Hematopoietic multipotent progenitor cell treated with erythropoietin and hydrocortisone succinate and interleukin-3 and kit ligand, for 6 days (in vitro differentiated cells): ENCODE results near the gene LPCAT2.
A peak's percentile ranks its signal among the peaks of the same experiment; 100 is the strongest.

Experiments used
- DNase-seq: peaks from one replicate; pipeline ENCODE4 v3.0.0-alpha.2; 2015

LPCAT2 gene

DNA sequence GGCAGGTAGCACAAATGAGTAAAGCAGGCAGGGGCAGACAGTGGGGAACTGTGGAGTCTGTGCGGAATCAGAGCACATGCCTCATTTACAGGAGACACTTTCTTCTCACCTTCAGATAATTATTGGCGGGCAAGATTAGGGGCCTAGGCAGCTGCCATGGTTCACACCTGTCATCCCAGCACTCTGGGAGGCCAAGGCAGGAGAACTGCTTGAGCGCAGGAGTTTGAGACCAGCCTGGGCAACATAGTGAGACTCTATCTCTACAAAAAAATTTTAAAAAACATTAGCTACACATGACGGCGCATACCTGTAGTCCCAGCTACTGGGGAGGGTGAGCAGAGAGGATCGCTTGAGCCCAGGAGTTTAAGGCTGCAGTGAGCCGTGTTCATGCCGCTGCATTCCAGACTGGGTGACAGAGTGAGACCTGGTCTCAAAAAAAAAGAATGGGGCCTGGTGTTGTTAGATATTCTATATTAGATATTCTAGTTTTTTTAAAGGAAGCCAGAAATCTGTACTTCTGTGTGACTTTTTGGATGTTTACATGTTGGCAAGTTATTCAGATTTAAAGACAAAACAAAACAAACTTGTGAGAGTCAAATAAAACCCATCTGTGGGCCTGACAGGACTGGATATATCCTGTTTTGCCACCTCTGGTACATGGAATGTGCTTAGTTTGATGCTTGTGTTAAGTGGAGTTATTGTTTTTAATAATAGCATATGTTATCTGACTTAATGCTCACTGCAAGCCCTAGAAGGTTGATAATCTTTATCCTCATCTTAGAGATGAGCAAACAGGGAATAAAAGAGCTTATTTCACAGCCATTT, 4.9 kb upstream of the LPCAT2 start:
- DNase-seq, result no peak

DNA sequence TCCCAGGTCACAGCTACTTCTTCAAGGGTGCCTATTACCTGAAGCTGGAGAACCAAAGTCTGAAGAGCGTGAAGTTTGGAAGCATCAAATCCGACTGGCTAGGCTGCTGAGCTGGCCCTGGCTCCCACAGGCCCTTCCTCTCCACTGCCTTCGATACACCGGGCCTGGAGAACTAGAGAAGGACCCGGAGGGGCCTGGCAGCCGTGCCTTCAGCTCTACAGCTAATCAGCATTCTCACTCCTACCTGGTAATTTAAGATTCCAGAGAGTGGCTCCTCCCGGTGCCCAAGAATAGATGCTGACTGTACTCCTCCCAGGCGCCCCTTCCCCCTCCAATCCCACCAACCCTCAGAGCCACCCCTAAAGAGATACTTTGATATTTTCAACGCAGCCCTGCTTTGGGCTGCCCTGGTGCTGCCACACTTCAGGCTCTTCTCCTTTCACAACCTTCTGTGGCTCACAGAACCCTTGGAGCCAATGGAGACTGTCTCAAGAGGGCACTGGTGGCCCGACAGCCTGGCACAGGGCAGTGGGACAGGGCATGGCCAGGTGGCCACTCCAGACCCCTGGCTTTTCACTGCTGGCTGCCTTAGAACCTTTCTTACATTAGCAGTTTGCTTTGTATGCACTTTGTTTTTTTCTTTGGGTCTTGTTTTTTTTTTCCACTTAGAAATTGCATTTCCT, 3.4 kb upstream of the LPCAT2 start:
- no peak for DNase-seq

DNA sequence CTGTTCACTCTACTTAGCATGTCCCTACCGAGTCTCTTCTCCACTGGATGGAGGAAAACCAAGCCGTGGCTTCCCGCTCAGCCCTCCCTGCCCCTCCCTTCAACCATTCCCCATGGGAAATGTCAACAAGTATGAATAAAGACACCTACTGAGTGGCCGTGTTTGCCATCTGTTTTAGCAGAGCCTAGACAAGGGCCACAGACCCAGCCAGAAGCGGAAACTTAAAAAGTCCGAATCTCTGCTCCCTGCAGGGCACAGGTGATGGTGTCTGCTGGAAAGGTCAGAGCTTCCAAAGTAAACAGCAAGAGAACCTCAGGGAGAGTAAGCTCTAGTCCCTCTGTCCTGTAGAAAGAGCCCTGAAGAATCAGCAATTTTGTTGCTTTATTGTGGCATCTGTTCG, 2.8 kb upstream of the LPCAT2 start:
- no peak for DNase-seq

DNA sequence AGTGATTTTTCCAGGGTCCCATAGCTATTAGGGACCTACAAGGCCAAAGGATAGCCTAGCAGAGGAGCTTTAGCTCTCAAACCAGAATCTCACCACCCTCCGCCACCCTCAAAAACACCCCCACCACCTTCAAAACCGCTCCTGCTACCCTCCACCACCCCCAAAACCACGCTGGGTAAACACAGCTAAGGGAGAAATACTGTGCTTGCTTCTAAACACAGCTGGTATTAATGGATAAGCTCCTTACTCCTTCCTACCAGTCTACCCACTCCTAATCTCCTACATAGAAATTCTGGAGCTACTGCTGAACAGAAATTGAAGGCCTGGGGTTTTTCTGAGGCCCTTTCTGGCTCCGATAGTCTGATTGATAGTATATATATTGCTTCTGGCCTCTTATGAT, 2.2 kb upstream of the LPCAT2 start:
- DNase-seq, result no peak

DNA sequence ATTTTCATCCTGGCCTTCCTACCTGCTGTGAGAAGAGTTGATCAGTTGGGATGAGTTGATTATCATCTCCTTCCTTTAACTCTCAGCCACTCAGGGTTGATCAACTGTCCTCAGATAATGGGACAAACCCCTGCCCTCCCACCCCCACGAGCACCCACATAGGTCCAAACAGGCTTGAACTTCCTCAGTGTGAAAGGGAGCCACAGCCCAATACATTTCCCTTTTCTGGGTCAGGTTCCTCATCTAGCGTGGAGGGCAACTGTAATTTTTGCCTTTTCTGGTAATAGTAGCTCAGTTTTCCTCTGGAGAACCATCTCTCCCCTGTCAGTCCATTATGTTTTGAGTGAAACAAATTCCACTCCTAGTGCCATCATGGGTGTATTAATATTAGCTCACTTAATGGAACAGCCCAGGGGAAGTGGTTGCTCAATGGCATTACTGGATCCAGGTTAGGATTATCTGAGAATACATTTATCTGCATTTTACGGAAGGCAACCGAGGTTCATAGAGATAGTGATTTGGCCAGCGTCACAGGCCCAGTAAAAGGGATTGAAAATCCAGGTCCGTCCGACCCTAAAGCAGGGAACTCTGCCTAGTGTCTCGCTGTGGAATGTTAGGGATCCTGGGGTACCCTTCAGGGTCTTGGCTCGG, 476 bp upstream of the LPCAT2 start:
- no peak for DNase-seq

DNA sequence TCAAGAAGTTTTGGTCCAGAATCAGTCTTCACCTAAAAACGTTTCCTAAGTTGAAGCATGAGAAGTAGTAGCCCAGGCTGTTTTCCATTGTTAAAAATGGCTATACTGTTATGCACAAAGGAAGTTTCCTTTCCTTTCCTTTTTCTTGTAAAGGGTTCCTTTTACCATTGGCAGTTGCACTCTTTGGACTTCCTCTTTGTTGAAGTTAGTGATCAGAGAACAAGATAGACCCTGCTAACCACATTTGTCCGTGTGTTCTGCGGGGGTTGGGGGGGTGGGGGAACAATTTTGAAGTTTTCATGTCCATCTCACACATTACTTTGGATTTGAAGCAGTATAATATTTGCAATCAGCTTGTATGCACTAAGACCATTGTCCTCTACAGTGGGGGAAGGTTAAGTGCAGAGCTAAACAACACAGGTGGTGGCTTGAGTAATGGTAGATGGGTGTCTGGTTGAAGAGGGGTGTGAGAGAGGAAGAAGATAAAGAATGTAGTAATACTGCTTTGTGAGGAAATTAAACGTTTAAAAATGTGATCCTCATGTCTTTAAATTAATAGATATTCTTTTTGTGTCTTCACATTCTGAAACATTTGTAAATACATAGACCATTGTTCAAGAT, 1.4 kb downstream of the LPCAT2 start:
- DNase-seq, result peak; percentile 82

DNA sequence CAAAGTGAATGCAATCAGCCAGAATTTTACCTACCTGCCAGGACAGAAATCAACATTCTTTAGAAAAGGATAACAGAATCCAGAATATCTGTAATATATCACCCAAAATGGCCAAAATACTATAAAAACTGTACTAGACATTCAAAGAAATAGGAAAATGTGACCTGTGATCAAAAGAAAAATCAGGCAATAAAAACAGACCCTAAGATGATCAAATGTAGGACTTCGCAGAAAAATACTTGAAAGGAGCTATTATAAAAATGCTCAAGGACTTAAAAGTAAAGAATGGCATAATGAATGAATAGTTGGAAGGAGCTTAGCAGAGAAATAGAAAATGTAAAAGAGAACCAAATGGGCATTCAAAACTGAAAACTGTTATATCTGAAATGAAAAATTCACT, 4.1 kb downstream of the LPCAT2 start:
- no peak for DNase-seq

DNA sequence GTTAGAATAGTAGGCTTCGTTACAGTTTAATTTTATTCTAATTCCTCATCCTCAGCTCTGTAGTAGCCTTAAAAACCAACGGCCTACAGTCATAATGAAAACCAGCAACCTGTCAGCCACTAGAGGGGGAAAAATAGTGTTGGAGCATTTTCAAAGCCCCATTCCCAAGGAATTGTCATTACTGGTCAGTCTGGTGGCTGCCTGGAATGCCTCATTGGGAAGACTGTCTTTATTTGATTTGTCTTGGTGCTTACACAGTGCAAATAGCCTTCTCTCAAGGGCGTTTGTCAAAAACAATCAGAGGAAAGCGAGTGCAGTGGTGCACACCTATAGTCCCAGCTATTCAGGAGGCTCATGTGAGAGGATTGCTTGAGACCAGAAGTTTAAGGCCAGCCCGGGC, 4.7 kb downstream of the LPCAT2 start:
- DNase-seq, result no peak

DNA sequence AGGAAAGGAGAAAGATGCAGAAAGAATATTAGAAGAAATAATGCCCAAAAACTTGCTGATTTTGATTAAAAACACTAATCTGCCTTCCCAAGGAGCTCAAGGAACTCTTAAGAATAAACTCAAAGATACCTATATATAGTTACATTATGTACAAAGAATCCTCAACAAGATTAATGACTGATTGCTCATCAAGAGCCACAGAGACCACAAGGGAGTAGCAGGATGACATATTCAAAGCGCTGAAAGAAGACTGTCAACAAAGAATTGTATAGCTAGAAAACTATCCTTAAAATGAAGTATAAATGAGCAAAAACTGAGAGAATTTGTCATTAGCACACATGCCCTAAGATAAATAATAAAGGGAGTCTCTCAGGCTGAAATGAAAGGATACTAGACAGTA, 6.2 kb downstream of the LPCAT2 start:
- no peak for DNase-seq

DNA sequence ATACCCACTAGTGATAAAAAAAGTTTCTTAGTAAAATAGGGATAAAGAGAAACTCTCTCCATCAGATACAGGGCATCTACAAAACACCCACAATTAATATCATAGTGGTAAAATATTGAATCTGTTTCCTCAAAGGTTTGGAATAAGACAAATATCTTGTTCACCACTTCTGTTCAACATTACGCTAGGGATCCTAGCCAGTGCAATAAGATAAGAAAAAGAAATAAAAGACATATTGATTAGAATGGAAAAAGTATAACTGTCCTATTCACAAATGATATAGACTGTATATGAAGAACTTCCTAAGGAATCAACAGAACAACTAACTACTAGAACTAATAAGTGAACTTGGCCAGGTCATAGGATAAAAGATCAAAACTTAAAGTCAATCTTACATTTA, 12.9 kb downstream of the LPCAT2 start:
- DNase-seq, result no peak

DNA sequence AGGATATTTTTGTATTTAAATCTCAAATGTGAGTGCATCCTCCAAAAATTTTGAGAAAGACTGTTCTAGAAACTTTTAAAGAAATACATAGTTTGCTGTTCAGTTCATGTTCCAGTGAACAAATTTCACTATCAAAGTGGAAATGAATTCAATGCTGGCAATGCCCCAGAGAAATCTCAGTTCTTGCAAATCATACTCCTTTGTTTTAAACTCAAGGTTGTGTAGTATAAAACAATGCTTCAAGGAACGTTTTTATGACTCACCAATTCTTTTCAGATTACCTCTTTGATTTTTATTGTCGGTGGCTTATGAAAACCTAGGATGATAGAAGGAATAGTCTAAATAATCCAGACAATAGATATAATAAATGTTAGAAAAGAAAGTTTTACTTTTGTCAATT, 17.6 kb downstream of the LPCAT2 start:
- DNase-seq, result no peak

DNA sequence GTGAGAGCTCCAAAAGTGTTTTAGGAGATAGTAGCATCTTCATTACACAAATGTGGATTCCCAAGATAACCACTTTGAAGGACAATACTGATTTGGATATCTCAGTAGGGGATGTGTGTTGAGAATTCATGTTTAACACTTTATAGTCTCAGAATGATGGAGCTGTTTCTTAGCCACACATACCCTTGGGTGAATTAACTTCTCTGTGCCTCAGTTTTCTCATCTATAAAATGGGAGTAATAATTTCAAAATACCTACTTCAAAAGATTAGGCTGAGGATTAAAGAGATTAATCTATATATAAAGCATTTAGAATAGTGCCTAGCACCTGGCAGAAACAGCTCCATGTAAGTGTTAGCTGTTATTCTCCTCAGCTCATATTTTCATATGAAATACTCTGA, 19.0 kb downstream of the LPCAT2 start:
- no peak for DNase-seq

DNA sequence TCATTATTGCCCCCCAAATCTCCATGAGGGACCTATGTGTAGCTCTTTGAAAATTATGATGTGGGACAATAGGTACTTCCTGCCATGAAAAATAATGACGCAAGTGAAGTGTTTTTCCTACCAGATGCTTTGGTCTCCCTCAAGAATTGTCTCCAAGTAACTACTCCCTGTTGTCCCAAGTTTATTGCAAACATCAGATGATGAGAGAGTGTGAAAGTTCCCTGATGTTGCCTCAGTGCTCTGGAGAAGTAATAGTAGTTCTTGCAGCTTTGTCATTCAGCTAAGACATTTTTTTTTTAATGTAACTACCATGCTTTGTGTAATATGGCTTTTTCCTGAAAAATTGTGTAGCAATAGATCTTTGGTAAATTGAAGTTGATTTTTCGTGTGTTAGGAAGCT, 20.1 kb downstream of the LPCAT2 start:
- no peak for DNase-seq

DNA sequence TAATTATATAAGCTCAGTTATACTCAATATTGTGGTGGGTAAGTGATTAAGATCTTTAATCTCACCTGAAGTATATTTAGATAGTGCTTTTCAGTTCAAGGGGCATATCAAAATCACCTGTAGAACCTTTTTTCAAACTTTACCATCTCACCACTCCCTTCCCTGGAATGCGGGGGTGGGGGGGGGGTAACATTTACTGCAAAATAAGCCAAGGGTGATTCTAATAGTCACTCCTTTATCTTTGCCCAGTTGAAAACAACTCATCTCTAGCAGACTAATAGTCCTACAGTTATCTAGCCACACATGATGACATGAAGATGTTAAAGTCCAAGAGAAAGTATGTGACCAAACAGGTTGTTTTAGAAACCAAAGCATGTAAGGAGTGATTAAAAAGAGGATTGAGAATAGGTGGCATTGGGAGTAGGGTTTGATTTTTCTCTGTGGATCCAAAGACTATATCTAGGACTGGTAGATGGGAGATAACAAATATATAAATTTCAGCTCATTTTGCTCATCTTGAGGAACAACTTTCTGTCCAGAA, 21.5 kb downstream of the LPCAT2 start:
- no peak for DNase-seq

DNA sequence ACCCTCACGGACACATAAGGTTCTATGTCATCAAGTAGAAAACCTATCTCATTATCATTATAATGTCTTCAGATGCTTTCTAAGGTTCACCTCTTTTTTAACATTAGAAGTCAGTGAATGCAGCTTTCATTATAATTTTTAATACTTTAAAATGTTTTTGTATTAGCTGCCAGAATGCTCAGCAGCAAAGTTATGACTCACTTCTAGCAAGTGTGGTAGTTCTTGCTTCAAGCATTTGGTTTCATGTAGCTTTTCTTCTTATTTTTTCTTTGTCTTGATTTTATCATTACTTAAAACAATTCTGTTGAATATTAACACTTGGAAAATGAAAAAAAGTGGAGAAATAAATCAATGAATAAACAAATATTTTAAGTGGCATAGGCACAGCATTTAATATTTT, 23.4 kb downstream of the LPCAT2 start:
- no peak for DNase-seq

DNA sequence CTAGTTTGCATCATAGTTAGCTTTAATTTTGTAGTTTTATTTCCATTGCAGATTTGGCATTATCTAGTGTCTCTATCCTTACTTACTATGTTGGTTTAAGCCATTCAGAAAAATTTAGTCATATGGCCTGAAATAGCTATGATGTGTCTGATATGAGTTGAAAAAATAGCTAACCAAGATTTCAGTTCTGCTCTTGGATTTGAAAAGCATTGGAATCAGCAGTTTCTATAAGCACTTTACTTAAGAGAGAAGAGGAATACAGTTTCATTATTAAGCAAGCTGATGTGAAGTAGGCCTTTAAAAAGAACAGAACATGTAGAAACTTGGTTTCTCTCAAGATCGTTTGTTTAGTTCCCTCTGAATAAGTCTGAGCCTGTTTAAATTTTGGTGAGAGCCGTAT, 25.9 kb downstream of the LPCAT2 start:
- DNase-seq, result no peak

DNA sequence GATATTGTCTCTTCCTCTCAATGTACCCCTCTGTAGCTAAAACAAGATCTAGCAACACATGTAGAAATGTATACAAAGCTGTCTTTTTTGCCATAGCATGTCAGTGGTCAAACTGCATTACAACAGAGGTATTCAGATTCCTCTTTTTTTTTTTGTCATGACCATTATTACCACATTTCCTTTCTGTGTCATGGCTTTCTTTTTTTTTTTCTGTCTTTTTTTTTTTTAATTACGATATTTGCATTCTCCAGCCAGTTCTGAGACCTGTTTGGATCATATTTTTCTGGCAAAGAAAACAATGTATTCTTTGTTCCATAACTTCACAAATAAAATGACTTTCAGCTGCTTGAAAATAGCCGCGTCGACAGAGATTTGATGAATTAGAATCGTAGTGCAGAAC, 30.2 kb downstream of the LPCAT2 start:
- peak; percentile 66 for DNase-seq

DNA sequence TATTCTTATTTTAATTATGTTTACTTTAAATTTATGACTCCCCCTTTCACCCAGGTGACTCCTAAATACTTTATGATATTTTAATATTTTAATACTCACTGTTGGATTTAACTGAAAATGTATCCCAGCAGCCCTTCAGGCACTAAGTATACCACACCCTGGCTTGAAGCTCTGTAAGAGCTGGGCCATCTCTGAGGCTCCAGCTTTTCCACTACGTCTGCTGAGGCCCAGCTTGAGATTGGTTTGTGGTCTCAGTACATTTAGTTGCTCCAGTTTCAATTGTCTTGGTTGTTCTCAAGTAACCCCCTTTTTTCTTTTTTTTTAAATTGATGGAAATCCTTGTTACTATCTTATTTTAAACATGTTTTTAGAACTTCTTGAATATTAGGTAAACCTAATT, 30.6 kb downstream of the LPCAT2 start:
- DNase-seq, result no peak

DNA sequence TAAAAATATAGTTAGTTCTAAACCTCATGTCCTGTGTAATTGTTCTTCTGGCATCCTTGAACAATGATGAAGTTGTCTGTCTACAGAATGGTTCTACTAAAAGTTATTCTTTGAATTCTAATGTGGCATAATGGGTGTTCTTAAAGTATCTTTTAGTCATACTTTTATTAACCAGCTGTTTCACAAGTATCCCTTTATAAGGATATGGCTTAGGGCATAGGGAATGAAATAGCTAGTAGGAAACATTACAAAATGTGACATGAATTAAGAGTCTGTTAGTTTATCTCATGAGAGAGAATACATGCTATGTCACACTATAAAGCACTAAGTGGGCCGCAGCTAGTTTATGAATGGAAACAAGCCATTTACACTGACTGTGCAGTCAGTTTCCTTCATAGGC, 31.3 kb downstream of the LPCAT2 start:
- no peak for DNase-seq

DNA sequence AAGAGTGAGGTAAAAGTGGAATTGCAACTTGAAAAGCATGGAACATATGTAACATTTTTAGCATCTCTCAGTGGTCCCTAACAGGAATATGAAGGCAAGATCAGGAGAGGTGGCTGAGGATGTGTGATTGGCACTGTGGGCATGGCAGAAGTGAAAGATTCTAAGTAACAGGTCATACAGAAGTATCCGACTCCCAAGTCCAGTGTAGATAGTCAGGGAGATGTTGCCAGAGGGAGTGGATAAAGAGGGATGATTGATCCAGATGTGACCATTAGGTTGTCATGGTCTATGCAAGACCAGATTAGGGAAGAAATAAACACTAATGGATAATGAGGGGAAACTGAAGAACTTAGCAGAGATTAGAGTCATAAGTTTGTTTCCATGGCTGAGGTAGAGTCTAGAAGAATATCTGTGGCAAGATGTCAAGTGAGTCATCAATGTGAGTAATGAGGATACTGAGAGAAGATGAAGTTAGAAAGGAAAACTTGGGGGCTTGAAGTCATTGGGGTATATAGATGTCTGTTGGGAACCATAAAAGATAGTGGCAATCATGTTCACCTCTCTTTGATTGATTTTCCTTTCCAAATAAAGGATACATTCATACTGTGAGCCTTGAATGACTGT, 33.7 kb downstream of the LPCAT2 start:
- DNase-seq, result no peak

DNA sequence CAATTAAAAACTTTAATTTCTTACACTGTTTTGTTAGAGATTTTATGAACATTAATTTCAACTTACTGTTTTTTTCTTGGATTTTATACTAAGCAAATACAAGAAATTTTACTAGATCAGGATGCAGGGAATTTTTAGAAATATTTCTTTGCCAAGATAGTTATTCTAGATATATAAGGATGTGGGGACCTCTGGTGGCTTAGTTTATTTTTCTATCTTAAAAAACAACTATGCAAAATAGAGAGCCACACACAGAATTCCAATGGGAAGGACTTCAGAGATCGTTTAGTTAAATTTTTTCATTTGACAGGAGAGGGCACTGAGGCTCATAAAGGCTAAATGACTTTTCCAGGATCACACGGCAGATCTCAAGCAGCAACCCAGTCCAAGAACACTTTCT, 34.6 kb downstream of the LPCAT2 start:
- DNase-seq, result peak; percentile 37

DNA sequence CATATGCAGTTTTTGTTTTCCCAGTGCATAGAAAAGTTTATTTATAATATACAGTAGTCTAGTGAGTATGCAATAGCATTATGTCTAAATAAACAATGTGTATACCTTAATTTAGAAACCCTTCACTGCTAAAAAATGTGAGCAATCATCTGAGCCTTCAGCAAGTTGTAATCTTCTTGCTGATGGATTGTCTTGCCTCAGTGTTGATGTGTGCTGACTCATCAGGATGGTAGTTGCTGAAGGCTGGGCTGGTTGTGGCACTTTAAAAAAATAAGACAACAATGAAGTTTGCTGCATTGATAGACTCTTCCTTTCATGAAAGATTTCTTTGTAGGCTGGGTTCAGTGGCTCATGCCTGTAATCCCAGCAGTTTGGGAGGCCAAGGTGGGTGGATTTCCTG, 43.7 kb downstream of the LPCAT2 start:
- no peak for DNase-seq

DNA sequence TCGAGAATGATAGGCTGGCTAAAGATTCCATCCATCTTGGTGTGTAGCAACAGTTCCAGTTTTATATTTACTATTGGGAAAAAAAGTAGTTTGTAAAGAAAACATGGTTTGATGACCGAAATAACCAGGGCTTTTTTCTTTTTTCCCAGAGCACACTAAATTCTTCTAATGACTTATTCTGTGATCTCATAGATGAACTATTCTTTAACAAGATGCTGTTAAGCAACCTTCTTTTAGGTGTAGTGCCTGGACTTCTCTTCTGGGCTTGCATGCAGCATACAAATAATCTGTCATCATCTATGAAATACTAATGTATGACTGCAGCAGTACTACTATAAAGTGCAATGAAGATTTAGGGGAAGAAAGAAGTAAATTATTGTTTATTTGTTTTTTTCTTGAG, 46.6 kb downstream of the LPCAT2 start:
- no peak for DNase-seq
